Neural cell (in vitro differentiated cells): Measurements from ENCODE around the gene SLC35B4. TPM values are rescaled to one million over a fixed set of nuclear protein-coding genes. Genes with fewer than 3 reads are reported as not detected.

Source experiments
- H2AFZ ChIP-seq: fragments of 200-600, 300-800 bp; sonication (generic), shearing (Covaris generic); 2 replicates; pipeline ENCODE4 v1.6.0; 2014; ENCODE audit warnings: low read depth, mild to moderate bottlenecking, antibody characterized with exemption, low read length, moderate library complexity
- H3F3A ChIP-seq: fragments of 200-600 bp; shearing (Covaris generic); 2 replicates; pipeline ENCODE4 v1.6.1; 2016; ENCODE audit warnings: mild to moderate bottlenecking, moderate library complexity, mixed read lengths, antibody characterized with exemption, low read length; ENCODE audit not compliant: insufficient read depth, poor library complexity, severe bottlenecking
- H3K27ac ChIP-seq: fragments of 200-600, 300-800 bp; sonication (generic), shearing (Covaris generic); 2 replicates; pipeline ENCODE4 v1.5.1; 2014; ENCODE audit warnings: mild to moderate bottlenecking, low read length, moderate library complexity
- H3K27me3 ChIP-seq: fragments of 300-800, 200-600 bp; sonication (generic), shearing (Covaris generic); 2 replicates; pipeline ENCODE4 v1.6.0; 2014; ENCODE audit warnings: mild to moderate bottlenecking, low read depth, low read length, moderate library complexity; ENCODE audit not compliant: insufficient read depth
- H3K36me3 ChIP-seq: fragments of 300-800, 200-600 bp; sonication (generic), shearing (Covaris generic); 2 replicates; pipeline ENCODE4 v1.5.1; 2014; ENCODE audit warnings: mild to moderate bottlenecking, antibody characterized with exemption, low read length, moderate library complexity; ENCODE audit not compliant: insufficient read depth
- H3K4me2 ChIP-seq: fragments of 300-800, 200-600 bp; sonication (generic), shearing (Covaris generic); 2 replicates; pipeline ENCODE4 v1.6.0; 2014; ENCODE audit warnings: mild to moderate bottlenecking, low read length
- H3K4me3 ChIP-seq: fragments of 300-800, 200-600 bp; sonication (generic), shearing (Covaris generic); 2 replicates; pipeline ENCODE4 v1.5.1; 2014; ENCODE audit warnings: mild to moderate bottlenecking, low read length, moderate library complexity
- H3K79me2 ChIP-seq: fragments of 200-600 bp; shearing (Covaris generic); replicated peaks from 2 replicates; pipeline ENCODE4 v1.6.0; 2014; ENCODE audit warnings: mild to moderate bottlenecking, low read length, moderate library complexity; ENCODE audit not compliant: insufficient read depth
- H3K9ac ChIP-seq: fragments of 300-800, 200-600 bp; sonication (generic), shearing (Covaris generic); 2 replicates; pipeline ENCODE4 v1.6.1; 2016; ENCODE audit warnings: mild to moderate bottlenecking, low read length, mixed read lengths
- H3K9me2 ChIP-seq: fragments of 200-600 bp; shearing (Covaris generic); 2 replicates; pipeline ENCODE4 v1.6.1; 2016; ENCODE audit warnings: mild to moderate bottlenecking, low read length, mixed read lengths; ENCODE audit not compliant: insufficient read depth
- H3K9me3 ChIP-seq: fragments of 200-600, 300-800 bp; sonication (generic), shearing (Covaris generic); 2 replicates; pipeline ENCODE4 v1.6.1; 2016; ENCODE audit warnings: mild to moderate bottlenecking, mixed run types, low read length, moderate library complexity, mixed read lengths
- H4K20me1 ChIP-seq: fragments of 200-600 bp; shearing (Covaris generic); 2 replicates; pipeline ENCODE4 v1.6.1; 2016; ENCODE audit warnings: mild to moderate bottlenecking, mixed run types; ENCODE audit not compliant: insufficient read depth
- EP300 ChIP-seq: fragments of 450-650 bp; conservative IDR thresholded peaks from 2 replicates; pipeline ENCODE4 v1.6.1; 2014; ENCODE audit warnings: antibody characterized with exemption, mild to moderate bottlenecking, moderate library complexity; ENCODE audit not compliant: poor library complexity, severe bottlenecking
- EZH2 ChIP-seq: fragments of 200-600, 300-800 bp; shearing (Covaris generic), sonication (generic); IDR thresholded peaks from 2 replicates; pipeline ENCODE4 v1.6.1; 2014; ENCODE audit warnings: antibody characterized with exemption, low read length, borderline replicate concordance, mild to moderate bottlenecking; ENCODE audit not compliant: insufficient read depth, poor library complexity, severe bottlenecking
- MXI1 ChIP-seq: fragments of 450-650 bp; conservative IDR thresholded peaks from 2 replicates; pipeline ENCODE4 v1.6.1; 2014; ENCODE audit warnings: antibody characterized with exemption, mild to moderate bottlenecking; ENCODE audit not compliant: poor library complexity, severe bottlenecking
- POLR2AphosphoS5 ChIP-seq: IDR thresholded peaks from 2 replicates; pipeline ENCODE4 v1.6.1; 2012
- RAD21 ChIP-seq: fragments of 450-650 bp; conservative IDR thresholded peaks from 2 replicates; pipeline ENCODE4 v1.6.1; 2014; ENCODE audit warnings: antibody characterized with exemption, mild to moderate bottlenecking, moderate library complexity
- SMC3 ChIP-seq: fragments of 450-650 bp; conservative IDR thresholded peaks from 2 replicates; pipeline ENCODE4 v1.6.1; 2014; ENCODE audit warnings: antibody characterized with exemption, mild to moderate bottlenecking, moderate library complexity; ENCODE audit not compliant: poor library complexity
- TAF1 ChIP-seq: IDR thresholded peaks from 2 replicates; pipeline ENCODE4 v1.6.1; 2012; ENCODE audit warnings: low read depth
- polyA plus RNA-seq: library from polyadenylated mRNA; depleted of rRNA; stranded (reverse); fragments of >200 nt; gene quantifications from 2 replicates; pipeline ENCODE4 v1.2.3, GENCODE V29; 2014
- TF ChIP-seq, protein P1 (sequence below): IDR thresholded peaks from 2 replicates; pipeline ENCODE4 v1.6.1; 2012; ENCODE audit warnings: borderline replicate concordance
- TF ChIP-seq, protein P2 (sequence below): fragments of 450-650 bp; IDR thresholded peaks from 2 replicates; pipeline ENCODE4 v1.5.1; 2014; ENCODE audit warnings: antibody characterized with exemption, mild to moderate bottlenecking, moderate library complexity; ENCODE audit not compliant: poor library complexity, severe bottlenecking

SLC35B4 gene
- polyA plus RNA-seq, 1 donor from 2014 or later = 30.1 TPM

DNA sequence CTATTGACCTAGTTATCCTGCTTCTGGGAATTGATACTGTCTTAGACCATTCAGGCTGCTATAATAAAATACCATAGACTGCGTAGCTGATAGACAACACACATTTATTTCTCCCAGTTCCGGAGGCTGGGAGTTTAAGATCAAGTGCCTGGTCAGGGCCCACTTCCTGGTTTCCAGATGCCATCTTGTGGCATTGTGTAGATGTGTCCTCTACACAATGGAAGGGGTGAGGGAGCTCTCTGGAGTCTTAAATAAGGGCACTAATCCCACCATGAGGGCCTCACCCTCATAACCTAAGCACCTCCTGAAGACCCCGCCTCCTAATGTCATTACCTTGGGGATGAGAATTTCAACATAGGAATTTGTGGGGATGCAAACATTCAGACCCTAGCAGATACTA, 62.4 kb downstream of the SLC35B4 start:
- Histone ChIP-seq H3K9me3 (no peaks in the 10 kb centered on the region), H3K4me2 (no peak overlapping the region), H3K9ac (no peak overlapping the region), H3K9me2 (no peaks in the 10 kb centered on the region), H3K27ac (no peak overlapping the region), H2AFZ (no peak overlapping the region), H3K4me3 (no peak overlapping the region), H4K20me1 (no peaks in the 10 kb centered on the region), H3K79me2 (no peaks in the 10 kb centered on the region), H3K36me3 (no peaks in the 10 kb centered on the region), H3K27me3 (no peaks in the 10 kb centered on the region), H3F3A (no peaks in the 10 kb centered on the region)
- TF ChIP-seq TAF1 (no peak), POLR2AphosphoS5 (no peak), EP300 (no peak), EZH2 (no peak)

DNA sequence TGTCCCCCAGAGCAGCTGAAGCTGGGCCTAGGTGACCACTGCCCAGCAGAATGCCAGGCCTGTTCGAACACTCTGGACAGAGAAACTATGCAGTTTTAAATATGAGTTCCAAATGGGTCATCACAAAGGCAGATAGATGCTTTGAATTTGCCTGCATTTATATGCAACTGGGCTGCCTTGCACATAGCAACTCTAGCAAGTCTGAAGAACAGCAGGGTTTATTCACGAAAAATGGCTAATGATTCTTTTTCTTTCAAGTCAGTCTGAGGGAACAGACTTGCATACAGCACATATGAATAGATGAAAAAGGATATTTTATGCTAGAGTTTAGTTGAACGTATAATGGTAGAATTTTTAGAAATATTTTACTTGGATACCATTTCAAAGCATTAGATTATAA, 68.5 kb downstream of the SLC35B4 start:
- Histone ChIP-seq H3K27ac (no peak overlapping the region), H3K79me2 (no peaks in the 10 kb centered on the region), H3K27me3 (no peaks in the 10 kb centered on the region), H3K9me3 (no peaks in the 10 kb centered on the region), H3K4me2 (no peak overlapping the region), H3K36me3 (no peaks in the 10 kb centered on the region), H3K4me3 (no peak overlapping the region), H3K9me2 (no peaks in the 10 kb centered on the region), H4K20me1 (no peaks in the 10 kb centered on the region), H3F3A (no peaks in the 10 kb centered on the region), H2AFZ (no peak overlapping the region), H3K9ac (no peak overlapping the region)
- TF ChIP-seq RAD21 (no peak), SMC3 (no peak), TAF1 (no peak), EZH2 (no peak), POLR2AphosphoS5 (no peak), EP300 (no peak), MXI1 (no peak)
- TF ChIP-seq, protein P1, sequence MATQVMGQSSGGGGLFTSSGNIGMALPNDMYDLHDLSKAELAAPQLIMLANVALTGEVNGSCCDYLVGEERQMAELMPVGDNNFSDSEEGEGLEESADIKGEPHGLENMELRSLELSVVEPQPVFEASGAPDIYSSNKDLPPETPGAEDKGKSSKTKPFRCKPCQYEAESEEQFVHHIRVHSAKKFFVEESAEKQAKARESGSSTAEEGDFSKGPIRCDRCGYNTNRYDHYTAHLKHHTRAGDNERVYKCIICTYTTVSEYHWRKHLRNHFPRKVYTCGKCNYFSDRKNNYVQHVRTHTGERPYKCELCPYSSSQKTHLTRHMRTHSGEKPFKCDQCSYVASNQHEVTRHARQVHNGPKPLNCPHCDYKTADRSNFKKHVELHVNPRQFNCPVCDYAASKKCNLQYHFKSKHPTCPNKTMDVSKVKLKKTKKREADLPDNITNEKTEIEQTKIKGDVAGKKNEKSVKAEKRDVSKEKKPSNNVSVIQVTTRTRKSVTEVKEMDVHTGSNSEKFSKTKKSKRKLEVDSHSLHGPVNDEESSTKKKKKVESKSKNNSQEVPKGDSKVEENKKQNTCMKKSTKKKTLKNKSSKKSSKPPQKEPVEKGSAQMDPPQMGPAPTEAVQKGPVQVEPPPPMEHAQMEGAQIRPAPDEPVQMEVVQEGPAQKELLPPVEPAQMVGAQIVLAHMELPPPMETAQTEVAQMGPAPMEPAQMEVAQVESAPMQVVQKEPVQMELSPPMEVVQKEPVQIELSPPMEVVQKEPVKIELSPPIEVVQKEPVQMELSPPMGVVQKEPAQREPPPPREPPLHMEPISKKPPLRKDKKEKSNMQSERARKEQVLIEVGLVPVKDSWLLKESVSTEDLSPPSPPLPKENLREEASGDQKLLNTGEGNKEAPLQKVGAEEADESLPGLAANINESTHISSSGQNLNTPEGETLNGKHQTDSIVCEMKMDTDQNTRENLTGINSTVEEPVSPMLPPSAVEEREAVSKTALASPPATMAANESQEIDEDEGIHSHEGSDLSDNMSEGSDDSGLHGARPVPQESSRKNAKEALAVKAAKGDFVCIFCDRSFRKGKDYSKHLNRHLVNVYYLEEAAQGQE = no peak
- TF ChIP-seq, protein P2, sequence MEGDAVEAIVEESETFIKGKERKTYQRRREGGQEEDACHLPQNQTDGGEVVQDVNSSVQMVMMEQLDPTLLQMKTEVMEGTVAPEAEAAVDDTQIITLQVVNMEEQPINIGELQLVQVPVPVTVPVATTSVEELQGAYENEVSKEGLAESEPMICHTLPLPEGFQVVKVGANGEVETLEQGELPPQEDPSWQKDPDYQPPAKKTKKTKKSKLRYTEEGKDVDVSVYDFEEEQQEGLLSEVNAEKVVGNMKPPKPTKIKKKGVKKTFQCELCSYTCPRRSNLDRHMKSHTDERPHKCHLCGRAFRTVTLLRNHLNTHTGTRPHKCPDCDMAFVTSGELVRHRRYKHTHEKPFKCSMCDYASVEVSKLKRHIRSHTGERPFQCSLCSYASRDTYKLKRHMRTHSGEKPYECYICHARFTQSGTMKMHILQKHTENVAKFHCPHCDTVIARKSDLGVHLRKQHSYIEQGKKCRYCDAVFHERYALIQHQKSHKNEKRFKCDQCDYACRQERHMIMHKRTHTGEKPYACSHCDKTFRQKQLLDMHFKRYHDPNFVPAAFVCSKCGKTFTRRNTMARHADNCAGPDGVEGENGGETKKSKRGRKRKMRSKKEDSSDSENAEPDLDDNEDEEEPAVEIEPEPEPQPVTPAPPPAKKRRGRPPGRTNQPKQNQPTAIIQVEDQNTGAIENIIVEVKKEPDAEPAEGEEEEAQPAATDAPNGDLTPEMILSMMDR = no peak

DNA sequence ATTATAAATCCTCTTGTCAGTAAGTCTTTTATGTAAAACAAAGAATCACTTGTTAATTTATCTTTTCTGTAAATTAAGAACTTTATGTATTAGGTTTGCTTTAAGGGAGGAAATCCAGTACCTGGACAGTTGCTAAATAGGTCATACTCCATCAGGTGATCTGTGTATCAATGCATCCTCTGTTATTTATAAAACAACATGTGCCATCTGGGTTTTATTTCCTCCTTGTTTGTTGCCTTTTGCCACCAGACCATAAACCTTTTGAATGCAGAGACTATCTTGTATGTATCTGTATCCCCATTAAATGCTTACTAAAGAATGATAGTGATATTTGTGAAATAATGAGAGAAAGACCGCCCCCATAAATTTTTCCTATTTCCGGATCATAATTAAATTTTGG, 70.0 kb downstream of the SLC35B4 start:
- Histone ChIP-seq H3K36me3 (no peaks in the 10 kb centered on the region), H3K27me3 (no peaks in the 10 kb centered on the region), H3K9me3 (no peaks in the 10 kb centered on the region), H4K20me1 (no peaks in the 10 kb centered on the region), H3K4me3 (no peak overlapping the region), H3K4me2 (no peak overlapping the region), H3K79me2 (no peaks in the 10 kb centered on the region), H3K27ac (no peak overlapping the region), H3K9me2 (no peaks in the 10 kb centered on the region), H3F3A (no peaks in the 10 kb centered on the region), H3K9ac (no peak overlapping the region), H2AFZ (no peak overlapping the region)
- TF ChIP-seq POLR2AphosphoS5 (no peak), SMC3 (no peak), EZH2 (no peak)
- TF ChIP-seq, protein P1 = no peak
